Effector memory CD4-positive, alpha-beta T cell (primary cell): ENCODE data around the gene WNT3A.
"Not testable (repeated sequence)": the region's sequence is repeated elsewhere in the genome, so short reads cannot be mapped to it uniquely, and the experiment has no call there.

Source experiments
- DNase-seq, 3 donors: peaks; one replicate each; pipeline ENCODE4 v3.0.0-alpha.2; 2020
- H3K27ac ChIP-seq: 2 replicates; pipeline ENCODE4 v1.7.0; 2013; ENCODE audit warnings: mild to moderate bottlenecking, low read length, moderate library complexity; ENCODE audit not compliant: insufficient read depth, poor library complexity, severe bottlenecking
- H3K27me3 ChIP-seq: replicated peaks from 2 replicates; pipeline ENCODE4 v1.7.0; 2013; ENCODE audit warnings: mild to moderate bottlenecking, low read length; ENCODE audit not compliant: insufficient read depth, control insufficient read depth, poor library complexity, severe bottlenecking
- H3K36me3 ChIP-seq: 2 replicates; pipeline ENCODE4 v1.7.0; 2013; ENCODE audit warnings: mild to moderate bottlenecking, low read length, moderate library complexity; ENCODE audit not compliant: control insufficient read depth, insufficient read depth
- H3K4me1 ChIP-seq: 2 replicates; pipeline ENCODE4 v1.7.0; 2013; ENCODE audit warnings: low read length, mild to moderate bottlenecking; ENCODE audit not compliant: control insufficient read depth, insufficient read depth, poor library complexity, severe bottlenecking
- H3K4me3 ChIP-seq: 2 replicates; pipeline ENCODE4 v1.7.0; 2013; ENCODE audit warnings: low read length, low read depth, mild to moderate bottlenecking; ENCODE audit not compliant: insufficient read depth, poor library complexity, severe bottlenecking
- H3K9me3 ChIP-seq: 2 replicates; pipeline ENCODE4 v1.7.0; 2013; ENCODE audit warnings: mild to moderate bottlenecking, low read length, moderate library complexity; ENCODE audit not compliant: control insufficient read depth

WNT3A gene

GRCh38 chr1:228019722-228020083 lies 12.9 kb downstream of the WNT3A start:
- not testable (repeated sequence) for DNase-seq, H3K9me3 ChIP-seq, H3K27ac ChIP-seq, H3K36me3 ChIP-seq, H3K27me3 ChIP-seq, H3K4me3 ChIP-seq, H3K4me1 ChIP-seq

GRCh38 chr1:228020686-228021354 lies 14.0 kb downstream of the WNT3A start:
- no peak for DNase-seq
- H3K36me3 ChIP-seq = no peaks in the 10 kb centered on the region

DNA sequence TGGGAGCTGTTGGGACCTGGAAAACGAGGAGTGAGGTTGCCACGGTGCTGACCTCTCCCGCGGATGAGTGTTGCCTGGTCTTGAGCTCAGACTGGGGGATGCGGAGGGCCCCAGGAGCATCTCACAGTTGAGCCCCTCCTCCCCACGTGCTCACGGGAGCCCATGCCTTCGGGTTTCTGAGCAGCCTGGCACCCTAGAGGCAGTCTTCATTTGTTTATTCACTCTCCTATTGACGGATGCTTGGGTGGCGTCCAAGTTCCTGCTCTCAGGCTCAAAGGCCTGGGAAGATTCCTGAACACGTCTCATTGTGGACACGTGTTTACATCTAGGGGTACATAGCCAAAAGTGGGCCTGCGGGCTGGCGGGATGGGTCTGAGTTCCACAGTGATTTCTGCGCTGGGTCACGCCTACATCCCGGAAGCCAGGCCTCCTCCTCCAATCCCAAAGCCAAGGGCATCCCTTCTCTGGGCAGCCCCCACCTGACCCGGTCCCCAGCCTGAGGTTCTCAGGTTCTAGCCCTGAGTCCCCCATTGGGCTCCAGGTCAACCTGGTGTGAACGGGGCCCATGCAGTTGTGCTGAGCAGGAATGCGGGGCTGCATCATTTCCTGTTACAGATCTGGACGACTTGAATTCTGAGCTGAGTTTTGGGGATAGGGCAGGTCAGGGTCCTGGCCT lies 14.7 kb downstream of the WNT3A start:
- Histone ChIP-seq H3K9me3 (no peaks in the 10 kb centered on the region), H3K36me3 (no peaks in the 10 kb centered on the region), H3K27ac (no peak overlapping the region), H3K27me3 (no peaks in the 10 kb centered on the region), H3K4me3 (no peak overlapping the region), H3K4me1 (no peaks in the 10 kb centered on the region)
- DNase-seq = no peak

More at GRCh38 chr1:228020686-228021354, 14.0 kb downstream of the WNT3A start:
- Histone ChIP-seq H3K27me3 (no peaks in the 10 kb centered on the region), H3K4me1 (no peaks in the 10 kb centered on the region), H3K9me3 (no peaks in the 10 kb centered on the region), H3K27ac (no peak overlapping the region), H3K4me3 (no peak overlapping the region)

- no peak overlapping the region for H3K27ac ChIP-seq
- no peaks in the 10 kb centered on the region for H3K27me3 ChIP-seq
- no peak overlapping the region for H3K4me3 ChIP-seq
- H3K4me1 ChIP-seq = no peaks in the 10 kb centered on the region
- no peaks in the 10 kb centered on the region for H3K36me3 ChIP-seq
- no peaks in the 10 kb centered on the region for H3K9me3 ChIP-seq
- DNase-seq = no peak
These were observed 15.9 kb downstream of the WNT3A start for GRCh38 chr1:228022571-228023293.

DNA sequence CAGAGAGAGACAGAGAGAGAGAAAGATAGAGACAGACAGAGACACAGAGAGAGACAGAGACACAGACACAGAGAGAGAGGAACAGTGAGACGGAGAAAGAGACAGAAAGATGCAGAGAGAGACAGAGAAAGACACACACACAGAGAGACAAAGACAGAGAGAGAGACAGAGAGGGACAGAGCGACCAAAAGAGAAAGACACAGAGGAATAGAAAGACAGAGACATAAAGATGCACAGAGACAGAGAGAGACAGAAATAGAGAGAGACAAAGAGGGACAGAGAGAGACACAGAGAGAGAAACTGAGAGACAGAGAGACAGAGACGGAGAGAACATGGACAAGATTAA lies 16.5 kb downstream of the WNT3A start:
- Histone ChIP-seq H3K9me3 (no peaks in the 10 kb centered on the region), H3K4me3 (no peak overlapping the region), H3K27me3 (no peaks in the 10 kb centered on the region), H3K36me3 (no peaks in the 10 kb centered on the region), H3K4me1 (no peaks in the 10 kb centered on the region), H3K27ac (no peak overlapping the region)
- no peak for DNase-seq

- Histone ChIP-seq H3K36me3 (no peaks in the 10 kb centered on the region), H3K4me3 (no peak overlapping the region)
These were observed 22.5 kb downstream of the WNT3A start for GRCh38 chr1:228029281-228029680.

GRCh38 chr1:228030451-228031201 lies 23.8 kb downstream of the WNT3A start:
- Histone ChIP-seq H3K4me1 (no peaks in the 10 kb centered on the region), H3K4me3 (no peak overlapping the region), H3K9me3 (no peaks in the 10 kb centered on the region), H3K27ac (no peak overlapping the region), H3K36me3 (no peaks in the 10 kb centered on the region), H3K27me3 (no peaks in the 10 kb centered on the region)
- DNase-seq = no peak

More at GRCh38 chr1:228029281-228029680, 22.5 kb downstream of the WNT3A start:
- no peak overlapping the region for H3K27ac ChIP-seq
- DNase-seq = no peak
- H3K27me3 ChIP-seq = no peaks in the 10 kb centered on the region
- H3K9me3 ChIP-seq = no peaks in the 10 kb centered on the region
- H3K4me1 ChIP-seq = no peaks in the 10 kb centered on the region

DNA sequence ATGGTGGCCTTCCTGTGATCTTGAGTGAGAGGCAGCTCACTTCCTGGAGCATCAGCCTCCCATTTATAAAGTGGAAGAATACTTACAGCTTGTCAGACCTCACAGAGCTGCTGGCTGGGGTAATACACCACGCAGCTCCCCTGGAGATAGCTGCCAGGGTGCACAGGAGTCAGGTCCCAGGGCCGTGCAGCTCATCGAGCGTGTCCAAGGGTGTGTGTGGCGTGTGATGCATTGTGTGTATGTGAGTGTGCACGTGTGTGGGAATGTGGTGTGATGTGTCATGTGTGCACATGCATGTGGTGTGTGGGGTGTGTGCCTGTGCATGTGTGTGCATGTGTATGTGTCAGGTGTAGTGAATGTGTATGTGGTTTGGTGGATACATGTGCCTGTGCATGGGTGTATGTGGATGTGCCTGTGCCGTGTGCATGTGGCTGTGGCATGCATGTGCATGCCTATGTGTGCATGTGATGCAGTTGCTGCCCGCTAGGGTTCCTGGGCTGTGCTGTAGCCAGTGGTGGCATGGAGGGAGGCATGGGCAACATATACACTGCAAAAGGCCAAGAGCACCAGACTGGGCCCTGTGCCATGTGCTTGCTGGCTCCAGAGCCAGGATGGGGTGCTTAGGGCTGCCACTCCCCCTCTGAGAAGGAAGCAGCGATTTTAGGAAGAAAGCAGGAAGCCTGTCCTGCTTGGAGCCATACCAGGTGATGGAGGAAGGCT lies 24.6 kb downstream of the WNT3A start:
- Histone ChIP-seq H3K4me1 (no peaks in the 10 kb centered on the region), H3K9me3 (no peaks in the 10 kb centered on the region), H3K4me3 (no peak overlapping the region), H3K27ac (no peak overlapping the region), H3K27me3 (peaks cover 3% of the 10 kb centered on the region), H3K36me3 (no peaks in the 10 kb centered on the region)
- no peak for DNase-seq

DNA sequence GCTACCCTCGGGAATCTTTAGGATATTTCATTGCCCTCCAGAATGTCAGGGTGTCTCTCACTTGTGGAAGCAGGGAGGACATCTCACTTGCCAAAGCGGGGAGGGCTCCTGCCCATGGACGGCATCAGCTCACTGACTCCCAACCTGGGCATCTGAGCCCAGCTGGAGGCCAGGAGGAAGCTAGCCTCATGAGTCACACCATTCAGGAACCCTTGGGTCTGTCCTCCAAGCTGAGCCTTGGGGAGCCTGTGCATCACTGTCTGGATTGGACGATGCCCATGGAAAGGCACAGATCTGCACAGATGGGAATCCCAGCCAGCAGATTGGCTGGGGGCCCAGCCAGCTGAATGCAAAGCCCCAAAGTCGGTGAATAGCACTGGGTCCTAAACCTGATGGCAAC lies 25.2 kb downstream of the WNT3A start:
- Histone ChIP-seq H3K36me3 (no peaks in the 10 kb centered on the region), H3K27me3 (peaks cover 4% of the 10 kb centered on the region)

More for the DNA sequence above, 25.2 kb downstream of the WNT3A start:
- Histone ChIP-seq H3K9me3 (no peaks in the 10 kb centered on the region), H3K4me3 (no peak overlapping the region), H3K4me1 (no peaks in the 10 kb centered on the region), H3K27ac (no peak overlapping the region)
- no peak for DNase-seq
